IMR-90 (cell line): ENCODE data around the gene MRTO4. TPM values are rescaled to one million over a fixed set of nuclear protein-coding genes. Genes with fewer than 3 reads are reported as not detected.

Source experiments
- ATAC-seq: fragments of 200-7000 bp; cut with Tn5 transposase; 2 replicates; pipeline ENCODE4 v1.9.1; 2020; ENCODE audit warnings: low read depth, mild to moderate bottlenecking, moderate library complexity
- BruUV-seq: library from RNA; stranded (reverse); fragments of 400-500 nt; replicated peaks from 2 replicates; lab custom pipeline; 2021; lab: Mats Ljungman, UMichigan
- CTCF ChIA-PET: fragments of 300-600 bp; formaldehyde crosslinking; extraction: SDS; loops from one replicate; lab custom pipeline; 2021; ENCODE audit warnings: antibody characterized with exemption; lab: Yijun Ruan, JAX
- POLR2A ChIA-PET: fragments of 300-600 bp; sonication (Branson Sonifier 250); formaldehyde crosslinking; loops from one replicate; lab custom pipeline; 2022; ENCODE audit warnings: antibody characterized with exemption; ENCODE audit not compliant: unreplicated experiment; lab: Charles Lee
- DNase-seq: peaks from one replicate; pipeline ENCODE4 v3.0.0; 2013
- H2AFZ ChIP-seq: replicated peaks from 2 replicates; pipeline ENCODE3; 2013; ENCODE audit warnings: low read length, mild to moderate bottlenecking; ENCODE audit not compliant: poor library complexity
- H2AK5ac ChIP-seq: 2 replicates; pipeline ENCODE4 v1.6.1; 2013; ENCODE audit warnings: low read depth, low read length, inconsistent platforms
- H2AK9ac ChIP-seq: replicated peaks from 2 replicates; pipeline ENCODE3; 2013; ENCODE audit warnings: mild to moderate bottlenecking, low read depth, low read length, moderate library complexity; ENCODE audit not compliant: poor library complexity
- H2BK120ac ChIP-seq: 2 replicates; pipeline ENCODE4 v1.6.1; 2013; ENCODE audit warnings: low read depth, low read length, inconsistent platforms
- H2BK15ac ChIP-seq: 3 replicates; pipeline ENCODE4 v1.6.1; 2013; ENCODE audit warnings: low read depth, low read length, inconsistent platforms
- H2BK20ac ChIP-seq: 2 replicates; pipeline ENCODE4 v1.6.1; 2013; ENCODE audit warnings: low read depth, mild to moderate bottlenecking, inconsistent platforms, low read length, moderate library complexity
- H2BK5ac ChIP-seq: 2 replicates; pipeline ENCODE4 v1.6.1; 2013; ENCODE audit warnings: mild to moderate bottlenecking, low read depth, low read length, inconsistent platforms; ENCODE audit not compliant: poor library complexity, severe bottlenecking
- H3K14ac ChIP-seq: replicated peaks from 2 replicates; pipeline ENCODE4 v1.6.1; 2013; ENCODE audit warnings: low read depth, low read length, inconsistent platforms
- H3K18ac ChIP-seq: 2 replicates; pipeline ENCODE4 v1.6.1; 2013; ENCODE audit warnings: low read depth, low read length, control low read depth
- H3K23ac ChIP-seq: 2 replicates; pipeline ENCODE4 v1.6.1; 2013; ENCODE audit warnings: low read depth, low read length, inconsistent platforms
- H3K27ac ChIP-seq: 2 replicates; pipeline ENCODE4 v1.5.1; 2013; ENCODE audit warnings: mild to moderate bottlenecking, control low read depth, low read length; ENCODE audit not compliant: insufficient read depth
- H3K27me3 ChIP-seq: 2 replicates; pipeline ENCODE4 v1.6.1; 2013; ENCODE audit warnings: low read length; ENCODE audit not compliant: control insufficient read depth, insufficient read depth
- H3K36me3 ChIP-seq: 2 replicates; pipeline ENCODE4 v1.6.1; 2013; ENCODE audit warnings: low read length, mixed read lengths; ENCODE audit not compliant: control insufficient read depth, insufficient read depth
- H3K4ac ChIP-seq: 2 replicates; pipeline ENCODE4 v1.6.1; 2013; ENCODE audit warnings: low read depth, low read length, inconsistent platforms
- H3K4me1 ChIP-seq: 2 replicates; pipeline ENCODE4 v1.6.1; 2013; ENCODE audit warnings: low read length, mixed read lengths; ENCODE audit not compliant: control insufficient read depth, insufficient read depth
- H3K4me2 ChIP-seq: 2 replicates; pipeline ENCODE4 v1.6.1; 2013; ENCODE audit warnings: low read depth, mild to moderate bottlenecking, control low read depth, low read length, moderate library complexity
- H3K4me3 ChIP-seq: 2 replicates; pipeline ENCODE4 v1.5.1; 2013; ENCODE audit warnings: low read depth, mild to moderate bottlenecking, control low read depth, low read length, moderate library complexity; ENCODE audit not compliant: insufficient read depth
- H3K56ac ChIP-seq: 2 replicates; pipeline ENCODE4 v1.6.1; 2013; ENCODE audit warnings: low read length, inconsistent platforms; ENCODE audit not compliant: insufficient read depth; ENCODE audit errors: extremely low read depth
- H3K79me1 ChIP-seq, 2 experiments: 2 replicates each; pipeline ENCODE4 v1.6.1; 2013; ENCODE audit warnings: low read length in 2 of 2, inconsistent platforms in 1 of 2, low read depth in 1 of 2
- H3K9ac ChIP-seq: 2 replicates; pipeline ENCODE4 v1.6.1; 2013; ENCODE audit warnings: low read depth, low read length, control low read depth
- H3K9me1 ChIP-seq: 2 replicates; pipeline ENCODE4 v1.6.1; 2013; ENCODE audit warnings: low read length, inconsistent platforms; ENCODE audit not compliant: insufficient read depth
- H3K9me3 ChIP-seq: 2 replicates; pipeline ENCODE4 v1.6.1; 2013; ENCODE audit warnings: low read length; ENCODE audit not compliant: control insufficient read depth, insufficient read depth
- H4K20me1 ChIP-seq: 2 replicates; pipeline ENCODE4 v1.6.1; 2013; ENCODE audit warnings: low read length, inconsistent platforms; ENCODE audit not compliant: insufficient read depth
- H4K5ac ChIP-seq: 2 replicates; pipeline ENCODE4 v1.6.1; 2013; ENCODE audit warnings: mild to moderate bottlenecking, low read depth, low read length, control low read depth
- H4K8ac ChIP-seq, 2 experiments: 2 replicates each; pipeline ENCODE4 v1.6.1; 2013; ENCODE audit warnings: low read depth in 2 of 2, low read length in 2 of 2, control low read depth in 1 of 2, inconsistent platforms in 1 of 2
- H4K91ac ChIP-seq: 2 replicates; pipeline ENCODE4 v1.6.1; 2013; ENCODE audit warnings: low read depth, low read length, inconsistent platforms; ENCODE audit not compliant: insufficient read depth
- CHD1 ChIP-seq: IDR thresholded peaks from 2 replicates; pipeline ENCODE4 v1.6.1; 2012; ENCODE audit warnings: low read depth, low read length, improper control_type of control experiment
- MAFK ChIP-seq: IDR thresholded peaks from 2 replicates; pipeline ENCODE4 v1.6.1; 2012; ENCODE audit warnings: low read depth, low read length, improper control_type of control experiment
- MXI1 ChIP-seq: IDR thresholded peaks from 2 replicates; pipeline ENCODE4 v1.6.1; 2012; ENCODE audit warnings: low read depth, mild to moderate bottlenecking, low read length, moderate library complexity, borderline replicate concordance
- NFE2L2 ChIP-seq: fragments of 150-350 bp; IDR thresholded peaks from 2 replicates; pipeline ENCODE4 v1.6.1; 2016; ENCODE audit warnings: low read depth, mild to moderate bottlenecking, low read length
- POLR2A ChIP-seq: IDR thresholded peaks from 2 replicates; pipeline ENCODE4 v1.6.1; 2012; ENCODE audit warnings: mild to moderate bottlenecking, low read depth, low read length
- RAD21 ChIP-seq: IDR thresholded peaks from 2 replicates; pipeline ENCODE4 v1.6.1; 2012; ENCODE audit warnings: low read length, improper control_type of control experiment
- USF2 ChIP-seq: fragments of 150-350 bp; IDR thresholded peaks from 2 replicates; pipeline ENCODE4 v1.6.1; 2017; ENCODE audit warnings: mild to moderate bottlenecking, antibody characterized with exemption, low read length, low read depth
- WGBS, 2 experiments: methylation state at CpG; one replicate each; pipeline versions ENCODE4 v1.1.5 to v1.1.7; 2013; ENCODE audit warnings: missing lambda C conversion rate in 2 of 2; ENCODE audit not compliant: insufficient read length in 1 of 2; ENCODE audit errors: extremely low coverage in 2 of 2; 5-methylcytosine and 5-hydroxymethylcytosine counted together
- dilution Hi-C: fragments of 300-500 bp; cut with HindIII; formaldehyde crosslinking; loops from one replicate; pipeline ENCODE4 v1.14.3; 2018; ENCODE audit warnings: low sequenced_read_pairs; ENCODE audit not compliant: unreplicated experiment
- in situ Hi-C: fragments of 300-500 bp; cut with MboI; formaldehyde crosslinking; loops from 3 replicates; pipeline ENCODE4 v1.14.3; 2019; ENCODE audit warnings: low sequenced_read_pairs, inconsistent platforms, mixed read lengths
- intact Hi-C: fragments of 100-400 bp; cut with micrococcal nuclease; formaldehyde crosslinking; loops from 2 replicates; pipeline ENCODE4 v1.10.0; 2022
- polyA plus RNA-seq, 3 experiments: library from polyadenylated mRNA; depleted of rRNA; stranded (reverse); fragments of >200 nt; gene quantifications; 2 replicates each; pipeline ENCODE4 v1.2.3, GENCODE V29; 2012; ENCODE audit warnings: low replicate concordance in 1 of 3
- total RNA-seq: library from RNA; depleted of rRNA; stranded (reverse); fragments of >200 nt; gene quantifications from 2 replicates; pipeline ENCODE4 v1.2.3, GENCODE V29; 2012

MRTO4 gene
- total and polyA plus RNA-seq, 2 of the 4 experiments (the other 2 are of a cell fraction): 48.0 to 58.1 TPM

GRCh38 chr1:19274636-19275035 is 23.0 kb downstream of the MRTO4 start:
- no peaks in the 10 kb centered on the region for H3K9me1 ChIP-seq
- POLR2A ChIA-PET: interaction anchor here (0.7 kb wide), 1 partner anchor 35 kb away, joined by 5 read pairs; no protein-coding TSS in a partner anchor
- intact Hi-C loops: no loop called here
- no peak overlapping the region for H2BK20ac ChIP-seq
- H3K4ac ChIP-seq: no peak overlapping the region
- no peak overlapping the region for H3K9ac ChIP-seq
- no peak overlapping the region for H3K4me3 ChIP-seq
- H3K9me3 ChIP-seq: no peaks in the 10 kb centered on the region; the same call in none of the 2 replicates
- no TSS peak for BruUV-seq
- CTCF ChIA-PET: no interaction called here
- no peak overlapping the region for H2BK120ac ChIP-seq
- no peak overlapping the region for H4K5ac ChIP-seq
- no peaks in the 10 kb centered on the region for H3K4me1 ChIP-seq
- no peak overlapping the region for H3K18ac ChIP-seq
- no peaks in the 10 kb centered on the region for H3K36me3 ChIP-seq
- no peak for ATAC-seq
- no peak overlapping the region for H3K27ac ChIP-seq
- no peak overlapping the region for H2BK15ac ChIP-seq
- H2AK9ac ChIP-seq: no peak overlapping the region
- no peaks in the 10 kb centered on the region for H3K79me1 ChIP-seq
- DNase-seq: no peak
- H3K4me2 ChIP-seq: no peak overlapping the region
- H4K20me1 ChIP-seq: no peaks in the 10 kb centered on the region
- H2AK5ac ChIP-seq: no peak overlapping the region
- H3K27me3 ChIP-seq: no peaks in the 10 kb centered on the region; the same call in 1 of the 2 replicates
- no peak overlapping the region for H3K23ac ChIP-seq
- in situ Hi-C loops: no loop called here
- dilution Hi-C loops: no loop called here
- H4K8ac ChIP-seq: no peak overlapping the region
- H3K14ac ChIP-seq: no peak overlapping the region
- WGBS, 2 experiments: no CpG with 5 or more reads among the region's 5 CpGs
- H2BK5ac ChIP-seq: no peak overlapping the region
- H2AFZ ChIP-seq: no peak overlapping the region
- no peak for TF ChIP-seq RAD21
- TF ChIP-seq MXI1: no peak
- TF ChIP-seq USF2: no peak
- TF ChIP-seq CHD1: no peak
- no peak for TF ChIP-seq POLR2A
- TF ChIP-seq MAFK: no peak
- TF ChIP-seq NFE2L2: no peak
- no peak overlapping the region for H3K56ac ChIP-seq
- no peak overlapping the region for H4K91ac ChIP-seq
